ENCODE data around the gene PPP3CA. TPM values are rescaled to one million over a fixed set of nuclear protein-coding genes. Genes with fewer than 3 reads are reported as not detected.
"Not testable (repeated sequence)": the region's sequence is repeated elsewhere in the genome, so short reads cannot be mapped to it uniquely, and the experiment has no call there.

PPP3CA gene
- total RNA-seq, 1 experiment from 2014 or later: 9.1 TPM

DNA sequence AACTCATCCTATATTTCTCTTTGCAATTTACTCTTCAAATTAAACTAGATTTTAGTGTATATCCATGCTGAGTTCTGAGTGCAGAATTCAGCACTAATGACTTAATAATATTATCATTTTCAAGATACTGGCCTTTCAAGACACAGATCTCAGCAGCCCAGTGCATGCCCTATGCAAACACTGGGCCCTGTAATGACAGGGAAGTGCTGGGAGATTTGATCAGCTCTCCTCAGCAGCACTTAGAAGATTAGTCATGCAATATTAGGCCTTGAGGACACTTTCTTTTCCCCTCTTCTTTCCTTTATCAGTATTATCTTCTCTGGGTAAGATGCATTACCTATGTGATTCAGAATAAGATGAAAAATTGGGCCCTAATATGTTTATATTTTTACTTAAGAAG is 207.1 kb downstream of the PPP3CA start:
- DNase-seq: no peak
- H3K36me3 ChIP-seq (ENCODE audit: insufficient read depth, low read length): no peaks in the 10 kb centered on the region
- H3K9ac ChIP-seq (ENCODE audit: low read length): no peak overlapping the region
- no peaks in the 10 kb centered on the region for H3K4me1 ChIP-seq (ENCODE audit: low read length)
- H3K4me2 ChIP-seq (ENCODE audit: low read depth, low read length, poor library complexity, severe bottlenecking): no peak overlapping the region
- H3K27ac ChIP-seq (ENCODE audit: low read length): no peak overlapping the region
- H3K9me2 ChIP-seq (replicated peaks; ENCODE audit: insufficient read depth, low read length): no peaks in the 10 kb centered on the region
- no peaks in the 10 kb centered on the region for H3K9me3 ChIP-seq (ENCODE audit: low read length)
- H3K4me3 ChIP-seq (ENCODE audit: low read length): no peak overlapping the region
- H2AFZ ChIP-seq (ENCODE audit: low read length): no peak overlapping the region
- 0 out of 2 replicates have a peak, but pooled peaks cover 7% of the 10 kb centered on the region for H4K20me1 ChIP-seq (ENCODE audit: insufficient read depth, low read depth, low read length)
- no peaks in the 10 kb centered on the region for H3K79me2 ChIP-seq (ENCODE audit: low read length)
- no peaks in the 10 kb centered on the region for H3K27me3 ChIP-seq (ENCODE audit: low read length)

DNA sequence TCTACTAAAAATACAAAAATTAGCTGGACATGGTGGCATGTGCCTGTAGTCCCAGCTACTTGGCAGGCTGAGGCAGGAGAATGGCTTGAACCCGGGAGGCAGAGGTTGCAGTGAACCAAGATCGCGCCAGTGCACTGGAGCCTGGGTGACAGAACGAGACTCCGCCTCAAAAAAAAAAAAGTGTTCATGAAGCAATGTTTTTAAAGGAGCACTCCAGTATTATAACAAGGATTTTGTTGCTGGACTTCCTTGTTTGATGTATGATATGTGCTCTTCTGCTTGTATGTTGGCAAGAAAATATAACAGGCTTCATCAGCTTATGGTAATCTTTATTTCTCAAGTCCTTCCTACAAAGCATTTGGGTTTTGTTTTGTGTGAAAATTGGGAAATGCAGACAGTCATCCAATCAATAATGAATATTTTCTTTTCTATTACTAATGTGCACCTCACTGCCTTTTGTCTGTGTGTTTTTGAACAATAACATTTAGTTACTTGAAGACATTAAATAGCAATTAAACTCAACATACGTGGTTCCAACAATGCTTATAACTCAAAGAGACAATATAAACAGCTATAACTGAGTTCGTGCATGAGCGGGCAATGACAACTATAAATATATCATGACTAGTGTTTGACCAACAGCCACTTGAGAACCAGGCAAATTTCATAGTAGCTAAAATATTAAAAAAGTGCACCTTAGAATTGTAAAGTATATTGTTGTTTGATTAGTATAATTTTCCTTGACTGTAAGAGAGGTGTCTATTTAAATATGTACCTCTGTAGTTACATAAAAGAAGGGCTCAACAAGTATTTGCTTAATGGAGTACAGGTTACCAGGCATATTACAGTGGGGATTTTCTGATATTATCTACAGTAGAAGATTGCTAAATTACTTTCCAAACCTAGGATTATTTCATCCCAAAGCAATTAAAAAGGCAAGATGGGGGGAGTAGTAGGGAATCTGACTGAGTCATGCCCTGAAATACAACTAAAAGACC is 210.7 kb downstream of the PPP3CA start:
- no peaks in the 10 kb centered on the region for H3K4me1 ChIP-seq (ENCODE audit: low read length)
- H3K9ac ChIP-seq (ENCODE audit: low read length): no peak overlapping the region
- H3K79me2 ChIP-seq (ENCODE audit: low read length): no peaks in the 10 kb centered on the region
- H3K4me2 ChIP-seq (ENCODE audit: low read depth, low read length, poor library complexity, severe bottlenecking): no peak overlapping the region
- no peak for DNase-seq
- no peaks in the 10 kb centered on the region for H3K9me2 ChIP-seq (replicated peaks; ENCODE audit: insufficient read depth, low read length)
- no peaks in the 10 kb centered on the region for H3K9me3 ChIP-seq (ENCODE audit: low read length)
- H3K27ac ChIP-seq (ENCODE audit: low read length): no peak overlapping the region
- no peaks in the 10 kb centered on the region for H3K36me3 ChIP-seq (ENCODE audit: insufficient read depth, low read length)
- no peak overlapping the region for H2AFZ ChIP-seq (ENCODE audit: low read length)
- H3K27me3 ChIP-seq (ENCODE audit: low read length): no peaks in the 10 kb centered on the region
- 0 out of 2 replicates have a peak, but pooled peaks cover 7% of the 10 kb centered on the region for H4K20me1 ChIP-seq (ENCODE audit: insufficient read depth, low read depth, low read length)
- no peak overlapping the region for H3K4me3 ChIP-seq (ENCODE audit: low read length)

DNA sequence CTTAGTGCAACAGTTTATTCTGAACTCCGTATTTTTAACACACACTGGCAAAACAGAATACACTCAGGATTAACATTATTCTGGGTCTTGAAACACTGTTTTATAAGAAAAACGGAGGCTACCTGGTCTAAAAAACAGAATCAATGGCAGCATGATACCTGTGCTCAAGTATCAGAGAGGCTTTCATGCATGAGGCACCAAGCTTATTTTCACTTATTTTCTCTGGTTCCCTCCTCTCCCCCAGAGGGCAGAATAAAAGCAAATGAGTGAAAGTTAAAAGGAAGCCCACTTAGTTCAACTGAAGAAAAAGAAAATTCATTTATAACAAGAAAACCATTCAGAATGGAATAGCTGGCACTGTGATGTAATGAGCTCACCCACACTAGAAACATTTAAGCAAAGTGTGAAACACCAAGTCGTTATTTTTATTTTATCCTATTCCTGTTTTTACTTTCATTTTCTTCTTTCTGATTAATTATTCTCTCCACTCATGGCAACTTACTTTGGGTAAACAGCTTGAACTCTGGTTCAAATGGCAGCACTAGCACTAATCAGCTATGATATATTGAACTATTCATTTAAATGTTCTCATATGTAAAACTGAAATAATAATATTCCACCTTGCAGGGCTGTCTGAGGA is 211.8 kb downstream of the PPP3CA start:
- Histone ChIP-seq H4K20me1 (ENCODE audit: insufficient read depth, low read depth, low read length) (0 out of 2 replicates have a peak, but pooled peaks cover 4% of the 10 kb centered on the region), H3K27me3 (ENCODE audit: low read length) (no peaks in the 10 kb centered on the region), H3K27ac (ENCODE audit: low read length) (no peak overlapping the region), H3K9me2 (replicated peaks; ENCODE audit: insufficient read depth, low read length) (no peaks in the 10 kb centered on the region), H3K4me2 (ENCODE audit: low read depth, low read length, poor library complexity, severe bottlenecking) (no peak overlapping the region), H3K9me3 (ENCODE audit: low read length) (no peaks in the 10 kb centered on the region), H3K36me3 (ENCODE audit: insufficient read depth, low read length) (no peaks in the 10 kb centered on the region), H3K4me3 (ENCODE audit: low read length) (no peak overlapping the region), H3K4me1 (ENCODE audit: low read length) (no peaks in the 10 kb centered on the region), H3K79me2 (ENCODE audit: low read length) (no peaks in the 10 kb centered on the region), H2AFZ (ENCODE audit: low read length) (no peak overlapping the region), H3K9ac (ENCODE audit: low read length) (no peak overlapping the region)
- DNase-seq: no peak

DNA sequence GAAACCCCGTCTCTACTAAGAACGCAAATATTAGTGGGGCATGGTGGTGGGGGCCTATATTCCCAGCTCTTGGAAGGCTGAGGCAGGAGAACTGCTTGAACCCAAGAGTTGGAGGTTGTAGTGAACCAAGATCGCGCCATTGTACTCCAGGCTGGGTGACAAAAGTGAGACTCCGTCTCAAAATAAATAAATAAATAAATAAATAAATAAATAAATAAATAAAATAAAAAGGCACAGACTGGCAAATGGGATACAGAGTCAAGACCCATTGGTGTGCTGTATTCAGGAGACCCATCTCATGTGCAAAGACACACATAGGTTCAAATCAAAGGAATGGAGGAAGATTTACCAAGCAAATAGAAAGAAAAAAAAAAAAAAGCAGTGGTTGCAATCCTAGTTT is 216.3 kb downstream of the PPP3CA start:
- not testable (repeated sequence) for H3K4me3 ChIP-seq (ENCODE audit: low read length); H3K27me3 ChIP-seq (ENCODE audit: low read length); H3K4me1 ChIP-seq (ENCODE audit: low read length); H3K4me2 ChIP-seq (ENCODE audit: low read depth, low read length, poor library complexity, severe bottlenecking); DNase-seq; H3K79me2 ChIP-seq (ENCODE audit: low read length); H3K36me3 ChIP-seq (ENCODE audit: insufficient read depth, low read length); H3K9me3 ChIP-seq (ENCODE audit: low read length); H2AFZ ChIP-seq (ENCODE audit: low read length); H3K9me2 ChIP-seq (replicated peaks; ENCODE audit: insufficient read depth, low read length); H4K20me1 ChIP-seq (ENCODE audit: insufficient read depth, low read depth, low read length); H3K9ac ChIP-seq (ENCODE audit: low read length); H3K27ac ChIP-seq (ENCODE audit: low read length)

DNA sequence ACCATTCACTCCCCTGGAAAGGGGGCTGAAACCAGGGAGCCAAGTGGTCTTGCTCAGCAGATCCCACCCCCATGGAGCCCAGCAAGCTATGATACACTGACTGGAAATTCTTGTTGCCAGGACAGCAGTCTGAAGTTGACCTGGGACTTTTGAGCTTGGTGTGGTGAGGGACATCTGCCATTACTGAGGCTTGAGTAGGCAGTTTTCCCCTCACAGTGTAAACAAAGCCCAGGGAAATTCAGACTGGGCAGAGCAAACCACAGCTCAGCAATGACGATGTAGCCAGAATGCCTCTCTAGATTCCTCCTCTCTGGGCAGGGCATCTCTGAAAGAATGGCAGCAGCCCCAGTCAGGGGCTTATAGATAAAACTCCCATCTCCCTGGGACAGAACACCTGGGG is 218.4 kb downstream of the PPP3CA start:
- not testable (repeated sequence) for H3K4me2 ChIP-seq (ENCODE audit: low read depth, low read length, poor library complexity, severe bottlenecking); H4K20me1 ChIP-seq (ENCODE audit: insufficient read depth, low read depth, low read length); H2AFZ ChIP-seq (ENCODE audit: low read length); H3K79me2 ChIP-seq (ENCODE audit: low read length); H3K9me2 ChIP-seq (replicated peaks; ENCODE audit: insufficient read depth, low read length); H3K9ac ChIP-seq (ENCODE audit: low read length); H3K4me1 ChIP-seq (ENCODE audit: low read length); DNase-seq; H3K27ac ChIP-seq (ENCODE audit: low read length); H3K9me3 ChIP-seq (ENCODE audit: low read length); H3K27me3 ChIP-seq (ENCODE audit: low read length); H3K4me3 ChIP-seq (ENCODE audit: low read length); H3K36me3 ChIP-seq (ENCODE audit: insufficient read depth, low read length)

DNA sequence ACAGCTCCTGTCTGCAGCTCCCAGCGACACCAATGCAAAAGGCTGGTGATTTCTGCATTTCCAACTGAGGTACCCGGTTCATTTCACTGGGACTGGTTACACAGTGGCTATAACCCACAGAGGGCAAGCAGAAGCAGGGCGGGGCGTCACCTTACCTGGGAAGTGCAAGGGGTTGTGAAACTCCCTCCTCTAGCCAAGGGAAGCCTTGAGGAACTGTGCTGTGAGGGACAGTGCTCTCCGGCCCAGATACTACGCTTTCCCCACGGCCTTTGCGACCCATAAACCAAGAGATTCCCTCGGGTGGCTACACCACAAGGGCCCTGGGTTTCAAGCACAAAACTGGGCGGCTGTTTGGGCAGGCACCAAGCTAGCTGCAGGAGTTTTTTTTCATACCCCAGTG is 218.9 kb downstream of the PPP3CA start:
- Histone ChIP-seq H3K79me2 (ENCODE audit: low read length) (no peaks in the 10 kb centered on the region), H4K20me1 (ENCODE audit: insufficient read depth, low read depth, low read length) (no peaks in the 10 kb centered on the region; the same call in 1 of the 2 replicates)

DNA sequence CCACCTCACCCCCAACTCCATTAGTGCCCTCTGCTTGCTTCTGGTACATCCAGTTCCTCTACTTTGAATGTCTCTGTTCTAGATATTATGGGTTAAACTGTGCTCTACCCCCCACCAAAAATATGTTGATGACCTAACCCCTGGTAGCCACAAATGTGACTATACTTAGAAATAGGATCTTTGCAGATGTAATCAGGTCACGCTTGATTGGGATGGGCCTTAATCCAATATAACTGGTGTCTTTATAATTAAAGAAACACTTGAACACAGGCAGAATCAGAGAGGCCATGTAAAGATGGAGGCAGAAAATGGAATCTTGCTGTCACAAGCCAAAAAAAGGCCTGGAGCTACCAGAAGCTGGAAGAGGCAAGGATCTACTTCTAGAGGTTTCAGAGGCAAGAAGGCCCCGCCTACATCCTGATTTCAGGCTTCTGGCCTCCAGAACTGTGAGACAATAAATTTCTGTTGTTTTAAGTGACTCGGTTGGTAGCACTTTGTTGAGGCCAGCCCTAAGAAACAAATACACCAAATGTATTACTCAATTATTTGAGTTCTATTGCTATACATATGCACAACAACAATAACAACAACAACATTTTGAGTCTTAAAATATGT is 220.0 kb downstream of the PPP3CA start:
- Histone ChIP-seq H4K20me1 (ENCODE audit: insufficient read depth, low read depth, low read length) (no peaks in the 10 kb centered on the region; the same call in 1 of the 2 replicates), H3K36me3 (ENCODE audit: insufficient read depth, low read length) (no peaks in the 10 kb centered on the region), H3K9me3 (ENCODE audit: low read length) (no peaks in the 10 kb centered on the region), H3K4me2 (ENCODE audit: low read depth, low read length, poor library complexity, severe bottlenecking) (no peak overlapping the region), H3K9ac (ENCODE audit: low read length) (no peak overlapping the region), H3K27ac (ENCODE audit: low read length) (no peak overlapping the region), H2AFZ (ENCODE audit: low read length) (no peak overlapping the region), H3K9me2 (replicated peaks; ENCODE audit: insufficient read depth, low read length) (no peaks in the 10 kb centered on the region), H3K4me3 (ENCODE audit: low read length) (no peak overlapping the region), H3K79me2 (ENCODE audit: low read length) (no peaks in the 10 kb centered on the region), H3K4me1 (ENCODE audit: low read length) (0 out of 2 replicates have a peak, but pooled peaks cover 6% of the 10 kb centered on the region), H3K27me3 (ENCODE audit: low read length) (no peaks in the 10 kb centered on the region; the same call in 1 of the 2 replicates)
- no peak for DNase-seq

More for the DNA sequence above, 218.9 kb downstream of the PPP3CA start:
- no peaks in the 10 kb centered on the region for H3K36me3 ChIP-seq (ENCODE audit: insufficient read depth, low read length)
- H3K27ac ChIP-seq (ENCODE audit: low read length): no peak overlapping the region
- no peaks in the 10 kb centered on the region; the same call in 1 of the 2 replicates for H3K27me3 ChIP-seq (ENCODE audit: low read length)
- H3K9ac ChIP-seq (ENCODE audit: low read length): no peak overlapping the region
- 0 out of 2 replicates have a peak, but pooled peaks cover 6% of the 10 kb centered on the region for H3K4me1 ChIP-seq (ENCODE audit: low read length)
- no peak for DNase-seq
- H3K4me3 ChIP-seq (ENCODE audit: low read length): no peak overlapping the region
- no peak overlapping the region for H2AFZ ChIP-seq (ENCODE audit: low read length)
- no peaks in the 10 kb centered on the region for H3K9me2 ChIP-seq (replicated peaks; ENCODE audit: insufficient read depth, low read length)
- no peak overlapping the region for H3K4me2 ChIP-seq (ENCODE audit: low read depth, low read length, poor library complexity, severe bottlenecking)
- H3K9me3 ChIP-seq (ENCODE audit: low read length): no peaks in the 10 kb centered on the region

DNA sequence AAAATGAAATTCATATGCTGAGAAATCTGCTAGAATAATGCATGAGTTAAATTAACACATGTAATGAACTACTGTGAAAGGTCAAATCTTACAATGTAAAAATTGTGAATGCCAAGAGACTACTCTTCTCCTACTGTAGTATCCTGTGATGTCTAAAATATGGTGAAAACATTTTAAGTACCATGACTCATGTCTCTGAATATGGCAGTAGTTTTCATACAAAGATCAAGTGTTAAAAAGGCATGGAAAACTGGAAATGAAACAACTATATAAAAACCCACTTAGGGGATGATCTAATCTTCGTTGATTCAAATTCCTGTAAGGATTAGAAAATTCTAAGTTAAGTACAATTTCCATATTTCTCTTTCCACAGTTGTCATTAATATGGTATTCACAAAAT is 221.3 kb downstream of the PPP3CA start:
- Histone ChIP-seq H3K27me3 (ENCODE audit: low read length) (no peaks in the 10 kb centered on the region; the same call in 1 of the 2 replicates), H3K9ac (ENCODE audit: low read length) (no peak overlapping the region), H4K20me1 (ENCODE audit: insufficient read depth, low read depth, low read length) (no peaks in the 10 kb centered on the region; the same call in 1 of the 2 replicates), H3K9me3 (ENCODE audit: low read length) (no peaks in the 10 kb centered on the region), H2AFZ (ENCODE audit: low read length) (no peak overlapping the region), H3K27ac (ENCODE audit: low read length) (no peak overlapping the region), H3K36me3 (ENCODE audit: insufficient read depth, low read length) (no peaks in the 10 kb centered on the region), H3K9me2 (replicated peaks; ENCODE audit: insufficient read depth, low read length) (no peaks in the 10 kb centered on the region), H3K4me2 (ENCODE audit: low read depth, low read length, poor library complexity, severe bottlenecking) (no peak overlapping the region), H3K4me1 (ENCODE audit: low read length) (0 out of 2 replicates have a peak, but pooled peaks cover 6% of the 10 kb centered on the region), H3K79me2 (ENCODE audit: low read length) (no peaks in the 10 kb centered on the region), H3K4me3 (ENCODE audit: low read length) (no peak overlapping the region)
- no peak for DNase-seq

Measured in Karpas-422 (cell line).